Astrocyte (in vitro differentiated cells and primary cell): Measurements from ENCODE around the gene CCDC102B. TPM values are rescaled to one million over a fixed set of nuclear protein-coding genes. Genes with fewer than 3 reads are reported as not detected.

Experiments used
- DNase-seq: peaks from one replicate; pipeline ENCODE4 v3.0.0-alpha.2; 2010; ENCODE audit warnings: low read depth
- FAIRE-seq: peaks from 2 replicates; lab custom pipeline; 2011; peaks lifted over from hg19 to GRCh38; lab: Jason Lieb, UNC
- H2AFZ ChIP-seq: 2 replicates; pipeline ENCODE4 v1.6.0; 2012; ENCODE audit warnings: low read depth, low read length, inconsistent platforms
- H3K27ac ChIP-seq: 2 replicates; pipeline ENCODE4 v1.5.1; 2011; ENCODE audit warnings: low read depth, low read length, inconsistent platforms
- H3K27me3 ChIP-seq: 2 replicates; pipeline ENCODE4 v1.6.0; 2011; ENCODE audit warnings: low read length, inconsistent platforms; ENCODE audit not compliant: insufficient read depth
- H3K36me3 ChIP-seq: 2 replicates; pipeline ENCODE4 v1.5.1; 2011; ENCODE audit warnings: low read length, inconsistent platforms; ENCODE audit not compliant: insufficient read depth
- H3K4me1 ChIP-seq: 2 replicates; pipeline ENCODE4 v1.5.1; 2011; ENCODE audit warnings: low read length, inconsistent platforms; ENCODE audit not compliant: insufficient read depth
- H3K4me2 ChIP-seq: 2 replicates; pipeline ENCODE4 v1.6.0; 2012; ENCODE audit warnings: low read length, inconsistent platforms
- H3K4me3 ChIP-seq: 2 replicates; pipeline ENCODE4 v1.5.1; 2011; ENCODE audit warnings: low read depth, mild to moderate bottlenecking, low read length, inconsistent platforms; ENCODE audit not compliant: insufficient read depth
- H3K79me2 ChIP-seq: 2 replicates; pipeline ENCODE4 v1.6.0; 2012; ENCODE audit warnings: mild to moderate bottlenecking, low read length, inconsistent platforms; ENCODE audit not compliant: insufficient read depth
- H3K9ac ChIP-seq: 2 replicates; pipeline ENCODE4 v1.6.0; 2012; ENCODE audit warnings: mild to moderate bottlenecking, low read length, inconsistent platforms
- H3K9me3 ChIP-seq: 2 replicates; pipeline ENCODE4 v1.5.1; 2012; ENCODE audit warnings: low read depth, mild to moderate bottlenecking, low read length, inconsistent platforms; ENCODE audit not compliant: insufficient read depth
- H4K20me1 ChIP-seq: 2 replicates; pipeline ENCODE4 v1.6.0; 2012; ENCODE audit warnings: low read length, inconsistent platforms; ENCODE audit not compliant: insufficient read depth
- H3K27ac Mint-ChIP-seq: one replicate; pipeline ENCODE4 v1.8.0; 2021; ENCODE audit warnings: mild to moderate bottlenecking, mixed read lengths; ENCODE audit not compliant: unreplicated experiment
- H3K27me3 Mint-ChIP-seq: one replicate; pipeline ENCODE4 v1.8.0; 2021; ENCODE audit warnings: low read depth, mixed read lengths; ENCODE audit not compliant: unreplicated experiment
- H3K36me3 Mint-ChIP-seq: one replicate; pipeline ENCODE4 v1.8.0; 2021; ENCODE audit warnings: low read depth, mixed read lengths; ENCODE audit not compliant: unreplicated experiment
- H3K4me1 Mint-ChIP-seq: one replicate; pipeline ENCODE4 v1.8.0; 2021; ENCODE audit warnings: low read depth, mixed read lengths; ENCODE audit not compliant: unreplicated experiment
- H3K4me3 Mint-ChIP-seq: one replicate; pipeline ENCODE4 v1.8.0; 2021; ENCODE audit warnings: mild to moderate bottlenecking, moderate library complexity, mixed read lengths; ENCODE audit not compliant: unreplicated experiment
- H3K9me3 Mint-ChIP-seq: one replicate; pipeline ENCODE4 v1.8.0; 2021; ENCODE audit warnings: mild to moderate bottlenecking, mixed read lengths; ENCODE audit not compliant: unreplicated experiment
- EZH2 ChIP-seq: IDR thresholded peaks from 2 replicates; pipeline ENCODE4 v1.6.1; 2012; ENCODE audit warnings: mild to moderate bottlenecking, low read length, inconsistent platforms; ENCODE audit not compliant: insufficient read depth
- total RNA-seq: library from RNA; stranded (reverse); gene quantifications from 2 replicates; pipeline ENCODE4 v1.2.1, GENCODE V29; 2021
- TF ChIP-seq, protein P1 (sequence below): IDR thresholded peaks from 2 replicates; pipeline ENCODE4 v1.5.1; 2011; ENCODE audit warnings: low read depth, mild to moderate bottlenecking, inconsistent platforms, low read length, moderate library complexity; ENCODE audit not compliant: insufficient read depth

The CCDC102B gene
- total RNA-seq, 1 donor from 2014 or later = 7.9 TPM

- no peak for DNase-seq
- Histone ChIP-seq H3K9ac (no peak overlapping the region), H3K4me3 (no peak overlapping the region), H3K79me2 (no peaks in the 10 kb centered on the region), H3K27ac (no peak overlapping the region), H3K9me3 (no peaks in the 10 kb centered on the region), H2AFZ (no peak overlapping the region), H3K36me3 (no peaks in the 10 kb centered on the region), H3K4me1 (no peaks in the 10 kb centered on the region), H3K27me3 (no peaks in the 10 kb centered on the region), H3K4me2 (no peak overlapping the region), H4K20me1 (no peaks in the 10 kb centered on the region)
- no peak for FAIRE-seq
- TF ChIP-seq, protein P1, sequence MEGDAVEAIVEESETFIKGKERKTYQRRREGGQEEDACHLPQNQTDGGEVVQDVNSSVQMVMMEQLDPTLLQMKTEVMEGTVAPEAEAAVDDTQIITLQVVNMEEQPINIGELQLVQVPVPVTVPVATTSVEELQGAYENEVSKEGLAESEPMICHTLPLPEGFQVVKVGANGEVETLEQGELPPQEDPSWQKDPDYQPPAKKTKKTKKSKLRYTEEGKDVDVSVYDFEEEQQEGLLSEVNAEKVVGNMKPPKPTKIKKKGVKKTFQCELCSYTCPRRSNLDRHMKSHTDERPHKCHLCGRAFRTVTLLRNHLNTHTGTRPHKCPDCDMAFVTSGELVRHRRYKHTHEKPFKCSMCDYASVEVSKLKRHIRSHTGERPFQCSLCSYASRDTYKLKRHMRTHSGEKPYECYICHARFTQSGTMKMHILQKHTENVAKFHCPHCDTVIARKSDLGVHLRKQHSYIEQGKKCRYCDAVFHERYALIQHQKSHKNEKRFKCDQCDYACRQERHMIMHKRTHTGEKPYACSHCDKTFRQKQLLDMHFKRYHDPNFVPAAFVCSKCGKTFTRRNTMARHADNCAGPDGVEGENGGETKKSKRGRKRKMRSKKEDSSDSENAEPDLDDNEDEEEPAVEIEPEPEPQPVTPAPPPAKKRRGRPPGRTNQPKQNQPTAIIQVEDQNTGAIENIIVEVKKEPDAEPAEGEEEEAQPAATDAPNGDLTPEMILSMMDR = no peak
- TF ChIP-seq EZH2 = no peak
- H3K9me3 Mint-ChIP-seq = no peaks in the 10 kb centered on the region
- H3K4me1 Mint-ChIP-seq = no peaks in the 10 kb centered on the region
- H3K27me3 Mint-ChIP-seq = no peaks in the 10 kb centered on the region
- no peaks in the 10 kb centered on the region for H3K36me3 Mint-ChIP-seq
- no peak overlapping the region for H3K27ac Mint-ChIP-seq
- H3K4me3 Mint-ChIP-seq = no peak overlapping the region
These were observed 233.7 kb downstream of the CCDC102B start for GRCh38 chr18:69031571-69031970.

GRCh38 chr18:69032009-69032408, 234.1 kb downstream of the CCDC102B start:
- H3K36me3 ChIP-seq = no peaks in the 10 kb centered on the region
- no peaks in the 10 kb centered on the region for H3K36me3 Mint-ChIP-seq
- H3K4me1 Mint-ChIP-seq = no peaks in the 10 kb centered on the region
- no peak for FAIRE-seq
- no peak overlapping the region for H3K4me3 Mint-ChIP-seq
- no peaks in the 10 kb centered on the region for H3K4me1 ChIP-seq
- no peaks in the 10 kb centered on the region for H3K27me3 ChIP-seq
- no peak for DNase-seq
- no peaks in the 10 kb centered on the region for H3K9me3 Mint-ChIP-seq
- H4K20me1 ChIP-seq = no peaks in the 10 kb centered on the region
- H2AFZ ChIP-seq = no peak overlapping the region
- H3K79me2 ChIP-seq = no peaks in the 10 kb centered on the region
- TF ChIP-seq EZH2 = no peak
- TF ChIP-seq, protein P1 = no peak
- H3K27ac ChIP-seq = no peak overlapping the region
- H3K9me3 ChIP-seq = no peaks in the 10 kb centered on the region
- H3K9ac ChIP-seq = no peak overlapping the region
- H3K27ac Mint-ChIP-seq = no peak overlapping the region
- H3K4me3 ChIP-seq = no peak overlapping the region
- no peaks in the 10 kb centered on the region for H3K27me3 Mint-ChIP-seq
- H3K4me2 ChIP-seq = no peak overlapping the region

- no peaks in the 10 kb centered on the region for H3K27me3 ChIP-seq
- Mint-ChIP-seq H3K27me3 (no peaks in the 10 kb centered on the region), H3K27ac (no peak overlapping the region), H3K4me3 (no peak overlapping the region), H3K36me3 (no peaks in the 10 kb centered on the region), H3K9me3 (no peaks in the 10 kb centered on the region), H3K4me1 (no peaks in the 10 kb centered on the region)
- no peak overlapping the region for H3K9ac ChIP-seq
- DNase-seq (no peak), FAIRE-seq (no peak)
- no peaks in the 10 kb centered on the region for H3K79me2 ChIP-seq
- no peaks in the 10 kb centered on the region for H3K9me3 ChIP-seq
- no peak overlapping the region for H3K27ac ChIP-seq
- H3K36me3 ChIP-seq = no peaks in the 10 kb centered on the region
- H3K4me1 ChIP-seq = no peaks in the 10 kb centered on the region
- TF ChIP-seq EZH2 = no peak
- TF ChIP-seq, protein P1 = no peak
- no peaks in the 10 kb centered on the region for H4K20me1 ChIP-seq
- no peak overlapping the region for H2AFZ ChIP-seq
- no peak overlapping the region for H3K4me3 ChIP-seq
- H3K4me2 ChIP-seq = no peak overlapping the region
These were observed 237.9 kb downstream of the CCDC102B start for GRCh38 chr18:69035756-69036155.
